Pancreas (tissue), 10 donors: Measurements from ENCODE around the gene GOLGA1. TPM values are rescaled to one million over a fixed set of nuclear protein-coding genes. Genes with fewer than 3 reads are reported as not detected.

ENCODE experiments used
- ATAC-seq, 4 donors: fragments of 200-7000 bp; cut with Tn5 transposase; one replicate each; pipeline versions ENCODE4 v1.8.0 to v1.9.1; 2020; ENCODE audit warnings: mild to moderate bottlenecking in 4 of 4, moderate library complexity in 4 of 4
- DNase-seq, 6 donors: peaks; one replicate each; pipeline ENCODE4 v3.0.0-alpha.2; 2020
- FAIRE-seq: peaks from 2 replicates; lab custom pipeline; 2012; peaks lifted over from hg19 to GRCh38; lab: Jason Lieb, UNC
- H3K27ac ChIP-seq, 4 donors: fragments of 200-600 bp; sonication (generic); 1 replicate in 3 of 4; 2 replicates in 1 of 4; pipeline versions ENCODE4 v1.5.0 to v1.8.0; 2020
- H3K27me3 ChIP-seq, 4 donors: fragments of 200-600 bp; one replicate each; pipeline ENCODE4 v1.8.0; 2021
- H3K36me3 ChIP-seq, 3 donors: fragments of 200-600 bp; sonication (generic) in 1 of 3; one replicate each; pipeline versions ENCODE4 v1.5.0 to v1.8.0; 2020 to 2021
- H3K4me1 ChIP-seq, 3 donors: fragments of 200-600 bp; one replicate each; pipeline ENCODE4 v1.8.0; 2021
- H3K4me3 ChIP-seq, 4 donors: fragments of 200-600 bp; sonication (generic) in 2 of 4; one replicate each; pipeline versions ENCODE4 v1.5.0 to v1.8.0; 2020 to 2021
- H3K9me3 ChIP-seq, 4 donors: fragments of 200-600 bp; one replicate each; pipeline ENCODE4 v1.8.0; 2021
- WGBS, 2 donors: extraction: QIAGEN DNeasy Blood & Tissue Kit; methylation state at CpG; one replicate each; pipeline ENCODE4 v1.1.7; 2013; 5-methylcytosine and 5-hydroxymethylcytosine counted together
- intact Hi-C, 3 donors: fragments of 100-400 bp; cut with DNase I; formaldehyde crosslinking; loops; one replicate each; pipeline versions ENCODE4 v1.11.1 to v1.14.2; 2022
- polyA plus RNA-seq, 2 donors: library from polyadenylated mRNA; stranded (reverse); fragments of 200-250 nt; gene quantifications; one replicate each; pipeline ENCODE4 v1.2.3, GENCODE V29; 2013
- total RNA-seq, 6 donors: library from RNA; stranded (reverse); fragmentation: NEBNext Ultra II Directional in 4 of 6; extraction: Animal tissue kit (Norgen Biotek cat#: 25700) in 4 of 6; gene quantifications; one replicate each; pipeline versions ENCODE4 v1.2.1 to v1.2.4, GENCODE V29; 2021 to 2023
- TF ChIP-seq, protein P1 (sequence below), 4 donors: fragments of 200-600 bp; sonication (generic) in 3 of 4; IDR thresholded peaks; one replicate each; pipeline versions ENCODE4 v1.5.0 to v1.8.0; 2021; ENCODE audit warnings: antibody characterized with exemption in 4 of 4
- donor health status: healthy with polysubstance abuse.
- donor health status: DM: no; HTN: no; CAD: no; lungs with moderate emphysema.
- donor health status: DM: no; HTN: no; CAD: no.
- donor health status: control.
- donor health status: control.
- donor health status: Bipolar disorder and iron deficiency.
- donor health status: DM: yes; HTN: yes; CAD: no.
- donor health status: DM: no; HTN: no; CAD: no.
- donor health status: DM: no; HTN: no; CAD: no.
- donor health status: DM: yes; HTN: yes; CAD: no.

GOLGA1 gene
- total and polyA plus RNA-seq, 8 donors = 9.0 to 14.7 (median 10.9) TPM

DNA sequence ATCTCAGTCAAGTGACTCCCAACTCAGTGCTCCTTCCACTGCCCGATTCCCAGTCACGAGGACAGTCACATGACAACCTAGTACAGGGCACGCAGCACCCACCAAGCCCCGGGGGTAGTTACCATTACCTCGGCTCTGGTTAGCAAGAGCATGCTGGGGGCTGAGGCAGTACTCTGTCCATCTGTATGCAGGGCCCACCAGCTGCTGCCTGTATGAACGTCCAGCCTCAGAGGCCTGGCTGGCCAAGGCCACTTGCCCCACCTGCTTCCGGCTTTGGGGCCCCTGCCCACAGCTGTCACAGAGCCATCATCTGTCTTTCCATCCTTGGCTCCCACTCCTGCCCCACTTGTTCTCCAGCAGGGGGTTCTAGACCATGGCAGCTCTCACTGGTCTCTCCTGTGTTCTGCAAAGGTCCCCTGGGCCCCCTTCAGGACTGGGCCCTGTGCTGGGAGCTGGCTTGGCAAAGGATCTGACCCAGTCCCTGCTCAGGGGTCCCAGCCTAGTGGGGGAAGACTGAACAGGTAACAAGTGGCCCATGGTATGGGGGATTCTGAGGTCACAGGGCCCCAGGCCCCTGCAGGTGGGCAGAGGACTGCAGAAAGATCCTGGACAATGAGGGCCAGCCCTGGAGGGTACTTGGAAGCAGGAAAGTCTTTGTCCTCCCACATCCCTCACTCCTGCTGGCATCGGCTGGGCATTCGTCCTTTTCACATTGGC is 82.4 kb downstream of the GOLGA1 start:
- WGBS, 2 donors = 65 to 69% methylated on average over 9 of the region's 9 CpGs
- no peaks in the 10 kb centered on the region for H3K27me3 ChIP-seq
- TF ChIP-seq, protein P1, sequence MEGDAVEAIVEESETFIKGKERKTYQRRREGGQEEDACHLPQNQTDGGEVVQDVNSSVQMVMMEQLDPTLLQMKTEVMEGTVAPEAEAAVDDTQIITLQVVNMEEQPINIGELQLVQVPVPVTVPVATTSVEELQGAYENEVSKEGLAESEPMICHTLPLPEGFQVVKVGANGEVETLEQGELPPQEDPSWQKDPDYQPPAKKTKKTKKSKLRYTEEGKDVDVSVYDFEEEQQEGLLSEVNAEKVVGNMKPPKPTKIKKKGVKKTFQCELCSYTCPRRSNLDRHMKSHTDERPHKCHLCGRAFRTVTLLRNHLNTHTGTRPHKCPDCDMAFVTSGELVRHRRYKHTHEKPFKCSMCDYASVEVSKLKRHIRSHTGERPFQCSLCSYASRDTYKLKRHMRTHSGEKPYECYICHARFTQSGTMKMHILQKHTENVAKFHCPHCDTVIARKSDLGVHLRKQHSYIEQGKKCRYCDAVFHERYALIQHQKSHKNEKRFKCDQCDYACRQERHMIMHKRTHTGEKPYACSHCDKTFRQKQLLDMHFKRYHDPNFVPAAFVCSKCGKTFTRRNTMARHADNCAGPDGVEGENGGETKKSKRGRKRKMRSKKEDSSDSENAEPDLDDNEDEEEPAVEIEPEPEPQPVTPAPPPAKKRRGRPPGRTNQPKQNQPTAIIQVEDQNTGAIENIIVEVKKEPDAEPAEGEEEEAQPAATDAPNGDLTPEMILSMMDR (IDR thresholded peaks at IDR 0.05) = no peak
- H3K4me3 ChIP-seq = peak overlapping the region in 1 of 4 donors; percentile 2
- peaks cover 0 to 24% (median 23%) of the 10 kb centered on the region in 3 donors for H3K4me1 ChIP-seq
- H3K27ac ChIP-seq = no peak overlapping the region
- peak in 1 of 6 donors; percentile 26 for DNase-seq
- no peak for FAIRE-seq
- H3K9me3 ChIP-seq = no peaks in the 10 kb centered on the region
- intact Hi-C loops = loop anchor here in 1 of 3 donors (10.0 kb wide), 1 partner anchor 74 kb away; no protein-coding TSS in a partner anchor
- peaks cover 6 to 37% (median 16%) of the 10 kb centered on the region in 3 donors for H3K36me3 ChIP-seq
- ATAC-seq = no peak

DNA sequence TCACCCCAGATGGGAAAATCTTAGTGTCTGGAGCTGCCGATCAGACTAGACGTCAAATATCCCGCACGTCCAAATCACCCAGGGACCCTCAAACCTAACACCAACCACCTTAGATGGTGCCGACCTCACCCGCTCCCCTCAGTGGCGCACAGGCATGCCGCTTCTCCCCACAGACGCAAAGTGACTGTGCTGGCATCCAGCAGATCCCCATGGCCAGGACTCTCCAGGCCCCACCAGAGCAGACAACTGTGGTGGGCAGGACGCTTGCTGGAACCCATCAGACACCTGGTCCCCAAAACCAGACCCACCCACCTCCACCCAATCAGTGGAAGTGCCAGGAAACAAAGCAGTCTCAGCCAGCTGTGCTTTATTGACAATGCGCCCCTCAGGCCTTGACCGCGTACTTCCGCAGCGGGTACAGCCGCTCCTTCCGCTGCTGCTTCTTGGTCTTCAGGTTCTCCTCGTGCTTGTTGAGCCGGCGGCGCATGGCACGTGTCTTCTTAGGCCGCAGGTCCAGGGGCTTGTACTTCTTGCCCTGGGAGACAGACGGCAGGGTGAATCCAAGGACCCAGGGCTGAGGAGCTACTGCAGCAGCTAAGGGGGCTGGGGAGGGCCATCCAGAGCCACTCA is 83.2 kb downstream of the GOLGA1 start:
- Histone ChIP-seq H3K9me3 (no peaks in the 10 kb centered on the region), H3K27ac (no peak overlapping the region), H3K27me3 (no peaks in the 10 kb centered on the region), H3K36me3 (peaks cover 6 to 37% (median 16%) of the 10 kb centered on the region in 3 donors), H3K4me1 (peaks cover 0 to 18% (median 15%) of the 10 kb centered on the region in 3 donors), H3K4me3 (no peak overlapping the region)
- WGBS, 2 donors = 82 to 85% methylated on average over 21 to 24 of the region's 24 CpGs
- FAIRE-seq = no peak
- peak in 1 of 6 donors; percentile 26 for DNase-seq
- intact Hi-C loops = loop anchor here in 1 of 3 donors (10.0 kb wide), 1 partner anchor 73 kb away; no protein-coding TSS in a partner anchor
- TF ChIP-seq, protein P1 (IDR thresholded peaks at IDR 0.05) = no peak
- no peak for ATAC-seq

DNA sequence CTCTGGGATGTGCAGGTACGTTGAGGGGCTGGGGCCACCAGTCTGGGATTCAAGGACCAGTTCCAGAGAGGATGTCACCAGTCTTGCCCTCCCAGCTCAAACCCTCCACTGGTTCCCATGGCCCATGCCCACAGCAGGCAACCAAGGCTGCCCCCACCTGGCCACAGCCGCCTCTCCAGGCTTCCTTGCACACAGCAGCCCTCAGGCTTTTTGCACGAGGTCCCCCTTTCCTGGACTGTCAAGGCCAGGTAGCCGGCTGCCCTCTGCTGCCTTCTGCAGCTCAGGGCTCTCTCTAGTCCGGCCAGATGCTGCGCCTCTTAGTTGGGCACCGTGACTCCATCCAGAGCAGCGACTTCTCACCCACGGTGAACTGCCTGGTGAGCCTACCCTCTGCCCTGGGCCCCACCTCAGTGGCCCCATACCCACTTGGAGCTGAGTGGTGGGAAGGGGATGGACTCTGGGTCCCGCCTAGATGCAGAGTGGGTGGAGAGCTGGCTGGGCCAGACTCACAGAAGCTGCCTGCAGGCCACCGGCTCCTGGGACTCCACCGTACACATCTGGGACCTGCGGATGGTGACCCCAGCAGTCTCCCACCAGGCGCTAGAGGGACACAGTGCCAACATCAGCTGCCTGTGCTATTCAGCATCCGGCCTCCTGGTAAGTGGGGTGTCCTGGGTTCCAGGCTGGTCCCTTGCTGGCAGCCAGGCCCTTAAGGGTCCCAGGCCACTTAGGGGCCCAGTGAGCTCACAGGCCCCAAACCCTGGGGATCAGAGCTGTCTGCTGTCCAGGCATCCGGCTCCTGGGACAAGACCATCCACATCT is 84.7 kb downstream of the GOLGA1 start:
- DNase-seq (peak in 2 of 6 donors; percentile 46 to 72), FAIRE-seq (no peak), ATAC-seq (peak in 3 of 4 donors; percentile 17 to 48 (median 26))
- Histone ChIP-seq H3K36me3 (peaks cover 6 to 37% (median 16%) of the 10 kb centered on the region in 3 donors), H3K4me3 (no peak overlapping the region), H3K27me3 (no peaks in the 10 kb centered on the region), H3K4me1 (peaks cover 0 to 21% (median 12%) of the 10 kb centered on the region in 3 donors), H3K9me3 (no peaks in the 10 kb centered on the region), H3K27ac (no peak overlapping the region)
- intact Hi-C loops = loop anchor here in 1 of 3 donors (10.0 kb wide), 1 partner anchor 71 kb away; no protein-coding TSS in a partner anchor
- TF ChIP-seq, protein P1 (IDR thresholded peaks at IDR 0.05) = peak in 1 of 4 donors; percentile 7
- WGBS, 2 donors = 57 to 63% methylated on average over 16 of the region's 16 CpGs

DNA sequence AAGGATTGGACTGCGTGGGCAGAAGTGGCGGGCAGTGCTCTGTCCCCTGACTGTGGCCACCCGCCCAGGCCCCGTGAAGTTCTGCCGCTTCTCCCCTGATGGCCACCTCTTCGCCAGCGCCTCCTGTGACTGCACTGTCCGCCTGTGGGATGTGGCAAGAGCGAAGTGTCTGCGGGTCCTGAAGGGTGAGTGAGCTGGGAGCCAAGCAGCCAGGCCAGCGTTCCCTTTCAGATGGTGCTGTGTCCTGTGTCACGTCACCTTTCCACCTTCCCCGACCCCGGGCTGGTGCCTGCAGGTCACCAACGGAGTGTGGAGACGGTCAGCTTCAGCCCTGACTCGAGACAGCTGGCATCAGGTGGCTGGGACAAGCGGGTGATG is 85.3 kb downstream of the GOLGA1 start:
- H3K27me3 ChIP-seq = no peaks in the 10 kb centered on the region
- intact Hi-C loops = loop anchor here in 1 of 3 donors (10.0 kb wide), 1 partner anchor 71 kb away; no protein-coding TSS in a partner anchor
- no peaks in the 10 kb centered on the region for H3K9me3 ChIP-seq
- H3K27ac ChIP-seq = no peak overlapping the region
- DNase-seq = peak in 1 of 6 donors; percentile 28
- H3K4me1 ChIP-seq = peaks cover 0 to 18% (median 10%) of the 10 kb centered on the region in 3 donors
- ATAC-seq = no peak
- TF ChIP-seq, protein P1 (IDR thresholded peaks at IDR 0.05) = no peak
- H3K36me3 ChIP-seq = peaks cover 6 to 37% (median 16%) of the 10 kb centered on the region in 3 donors
- FAIRE-seq = no peak
- WGBS, 2 donors = 78 to 82% methylated on average over 17 to 18 of the region's 18 CpGs
- H3K4me3 ChIP-seq = no peak overlapping the region
